Endothelial cell (in vitro differentiated cells): ENCODE data around the gene INO80. TPM values are rescaled to one million over a fixed set of nuclear protein-coding genes. Genes with fewer than 3 reads are reported as not detected.

Experiments used
- DNase-seq: peaks from one replicate; pipeline ENCODE4 v3.0.0; 2021; ENCODE audit warnings: low spot score
- H3K27ac Mint-ChIP-seq: one replicate; pipeline ENCODE4 v1.8.0; 2021; ENCODE audit warnings: mixed read lengths, inconsistent platforms; ENCODE audit not compliant: unreplicated experiment
- H3K27me3 Mint-ChIP-seq: one replicate; pipeline ENCODE4 v1.8.0; 2021; ENCODE audit warnings: mild to moderate bottlenecking, moderate library complexity, mixed read lengths, inconsistent platforms; ENCODE audit not compliant: unreplicated experiment
- H3K36me3 Mint-ChIP-seq: one replicate; pipeline ENCODE4 v1.8.0; 2021; ENCODE audit warnings: mild to moderate bottlenecking, low read depth, mixed read lengths, inconsistent platforms; ENCODE audit not compliant: unreplicated experiment
- H3K4me1 Mint-ChIP-seq: one replicate; pipeline ENCODE4 v1.8.0; 2021; ENCODE audit warnings: mild to moderate bottlenecking, mixed read lengths, inconsistent platforms; ENCODE audit not compliant: unreplicated experiment
- H3K4me3 Mint-ChIP-seq: one replicate; pipeline ENCODE4 v1.8.0; 2021; ENCODE audit warnings: mild to moderate bottlenecking, mixed read lengths, inconsistent platforms; ENCODE audit not compliant: unreplicated experiment
- H3K9me3 Mint-ChIP-seq: one replicate; pipeline ENCODE4 v1.8.0; 2021; ENCODE audit warnings: mixed read lengths, inconsistent platforms; ENCODE audit not compliant: unreplicated experiment
- CTCF ChIP-seq: fragments of 200-600 bp; sonication (generic); IDR thresholded peaks from one replicate; pipeline ENCODE4 v1.5.0; 2021; ENCODE audit warnings: antibody characterized with exemption; ENCODE audit not compliant: unreplicated experiment
- total RNA-seq: library from RNA; stranded (reverse); fragmentation: NEBNext Ultra II Directional; extraction: Animal tissue kit (Norgen Biotek cat#: 25700); gene quantifications from one replicate; pipeline ENCODE4 v1.2.1, GENCODE V29; 2021; ENCODE audit not compliant: unreplicated experiment

INO80 gene
- total RNA-seq, 1 donor from 2014 or later: 26.6 TPM

DNA sequence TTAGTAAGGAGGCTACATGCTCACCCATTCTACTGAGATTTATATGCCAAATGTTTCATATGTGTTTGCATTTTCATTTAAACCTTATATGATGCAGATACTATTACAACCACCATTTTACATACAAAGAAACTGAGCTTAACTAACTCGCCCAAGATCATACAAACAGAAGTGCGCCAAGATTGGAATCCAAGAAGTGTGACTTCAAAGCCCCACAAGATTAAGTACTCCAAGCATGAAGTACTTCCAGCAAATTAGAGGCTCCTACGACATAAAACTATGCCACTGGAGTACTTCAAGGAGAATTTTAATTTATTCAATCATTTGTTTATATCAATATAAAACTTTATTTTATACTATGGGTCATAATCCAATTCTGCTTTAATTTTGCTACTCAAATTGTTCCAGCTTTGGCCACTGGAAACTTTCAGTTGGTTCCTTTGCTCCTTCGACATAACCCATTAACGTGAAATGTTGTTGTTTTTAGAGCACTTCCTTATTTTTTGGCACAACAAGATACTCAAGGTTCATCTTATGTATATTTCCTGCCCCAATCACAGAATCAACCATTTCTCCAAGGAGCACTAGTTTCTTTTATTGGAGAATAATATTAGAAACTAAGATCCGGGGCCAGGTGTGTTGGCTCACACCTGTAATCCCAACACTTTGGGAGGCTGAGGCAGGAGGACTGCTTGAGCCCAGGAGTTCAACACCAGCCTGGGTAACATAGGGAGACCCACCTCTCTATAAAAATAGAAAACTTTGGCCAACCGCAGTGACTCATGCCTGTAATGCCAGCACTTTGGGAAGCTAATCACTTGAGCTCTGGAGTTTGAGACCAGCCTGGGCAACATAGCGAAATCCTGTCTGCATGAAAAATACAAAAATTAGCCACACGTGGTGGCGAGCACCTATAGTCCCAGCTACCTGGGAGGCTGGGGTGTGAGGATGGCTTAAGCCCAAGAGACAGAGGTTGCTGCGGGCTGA is 10.4 kb downstream of the INO80 start:
- TF ChIP-seq CTCF: no peak
- no peak overlapping the region for H3K4me3 Mint-ChIP-seq
- peaks cover 3% of the 10 kb centered on the region for H3K36me3 Mint-ChIP-seq
- H3K27me3 Mint-ChIP-seq: no peaks in the 10 kb centered on the region
- no peak overlapping the region for H3K27ac Mint-ChIP-seq
- no peaks in the 10 kb centered on the region for H3K9me3 Mint-ChIP-seq
- no peaks in the 10 kb centered on the region for H3K4me1 Mint-ChIP-seq
- no peak for DNase-seq

GRCh38 chr15:41104234-41104633 is 11.8 kb downstream of the INO80 start:
- H3K36me3 Mint-ChIP-seq: peaks cover 3% of the 10 kb centered on the region
- H3K9me3 Mint-ChIP-seq: no peaks in the 10 kb centered on the region
- H3K4me3 Mint-ChIP-seq: no peak overlapping the region
- H3K27ac Mint-ChIP-seq: no peak overlapping the region
- H3K4me1 Mint-ChIP-seq: no peaks in the 10 kb centered on the region
- no peak for DNase-seq
- no peaks in the 10 kb centered on the region for H3K27me3 Mint-ChIP-seq
- TF ChIP-seq CTCF: no peak

GRCh38 chr15:41102854-41103253 is 13.2 kb downstream of the INO80 start:
- no peaks in the 10 kb centered on the region for H3K36me3 Mint-ChIP-seq
- no peak overlapping the region for H3K27ac Mint-ChIP-seq
- DNase-seq: no peak
- TF ChIP-seq CTCF: no peak
- no peaks in the 10 kb centered on the region for H3K9me3 Mint-ChIP-seq
- H3K4me1 Mint-ChIP-seq: no peaks in the 10 kb centered on the region
- H3K4me3 Mint-ChIP-seq: no peak overlapping the region
- H3K27me3 Mint-ChIP-seq: no peaks in the 10 kb centered on the region

GRCh38 chr15:41096178-41096577 is 19.9 kb downstream of the INO80 start:
- Mint-ChIP-seq H3K27me3 (no peaks in the 10 kb centered on the region), H3K27ac (no peak overlapping the region), H3K36me3 (peaks cover 14% of the 10 kb centered on the region), H3K9me3 (no peaks in the 10 kb centered on the region), H3K4me3 (no peak overlapping the region), H3K4me1 (no peaks in the 10 kb centered on the region)
- no peak for DNase-seq
- TF ChIP-seq CTCF: no peak

- H3K4me3 Mint-ChIP-seq: peak overlapping the region; percentile 23
- peaks cover 29% of the 10 kb centered on the region for H3K36me3 Mint-ChIP-seq
- no peak for TF ChIP-seq CTCF
Observed at GRCh38 chr15:41085029-41085428, 31.1 kb downstream of the INO80 start.

More at GRCh38 chr15:41085029-41085428, 31.1 kb downstream of the INO80 start:
- DNase-seq: no peak
- Mint-ChIP-seq H3K27me3 (peaks cover 2% of the 10 kb centered on the region), H3K9me3 (no peaks in the 10 kb centered on the region), H3K27ac (no peak overlapping the region), H3K4me1 (peaks cover 10% of the 10 kb centered on the region)
